ENCODE measurements around the gene PRC1.

- TF ChIP-seq, protein P1, sequence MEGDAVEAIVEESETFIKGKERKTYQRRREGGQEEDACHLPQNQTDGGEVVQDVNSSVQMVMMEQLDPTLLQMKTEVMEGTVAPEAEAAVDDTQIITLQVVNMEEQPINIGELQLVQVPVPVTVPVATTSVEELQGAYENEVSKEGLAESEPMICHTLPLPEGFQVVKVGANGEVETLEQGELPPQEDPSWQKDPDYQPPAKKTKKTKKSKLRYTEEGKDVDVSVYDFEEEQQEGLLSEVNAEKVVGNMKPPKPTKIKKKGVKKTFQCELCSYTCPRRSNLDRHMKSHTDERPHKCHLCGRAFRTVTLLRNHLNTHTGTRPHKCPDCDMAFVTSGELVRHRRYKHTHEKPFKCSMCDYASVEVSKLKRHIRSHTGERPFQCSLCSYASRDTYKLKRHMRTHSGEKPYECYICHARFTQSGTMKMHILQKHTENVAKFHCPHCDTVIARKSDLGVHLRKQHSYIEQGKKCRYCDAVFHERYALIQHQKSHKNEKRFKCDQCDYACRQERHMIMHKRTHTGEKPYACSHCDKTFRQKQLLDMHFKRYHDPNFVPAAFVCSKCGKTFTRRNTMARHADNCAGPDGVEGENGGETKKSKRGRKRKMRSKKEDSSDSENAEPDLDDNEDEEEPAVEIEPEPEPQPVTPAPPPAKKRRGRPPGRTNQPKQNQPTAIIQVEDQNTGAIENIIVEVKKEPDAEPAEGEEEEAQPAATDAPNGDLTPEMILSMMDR (IDR thresholded peaks at IDR 0.05; ENCODE audit: low read depth, low read length): no peak
- no peak for TF ChIP-seq EZH2phosphoT487 (IDR thresholded peaks at IDR 0.05; ENCODE audit: low read depth)
Observed at GRCh38 chr15:90990446-90990845, 3.9 kb downstream of the PRC1 start.
